Stimulated activated CD4-positive, alpha-beta T cell treated with anti-CD3 and anti-CD28 coated beads, Interleukin-4, amount 100 ng/mL, for 1 hour (primary cell): Measurements from ENCODE around the gene ACTN1.
"Not testable (repeated sequence)": the region's sequence is repeated elsewhere in the genome, so short reads cannot be mapped to it uniquely, and the experiment has no call there.

ENCODE experiments used
- DNase-seq: peaks from one replicate; pipeline ENCODE4 v3.0.0-alpha.2; 2020

The ACTN1 gene

GRCh38 chr14:68849416-68849815, 129.7 kb downstream of the ACTN1 start:
- no peak for DNase-seq

- no peak for DNase-seq
Observed at GRCh38 chr14:68848253-68848652, 130.8 kb downstream of the ACTN1 start.

DNA sequence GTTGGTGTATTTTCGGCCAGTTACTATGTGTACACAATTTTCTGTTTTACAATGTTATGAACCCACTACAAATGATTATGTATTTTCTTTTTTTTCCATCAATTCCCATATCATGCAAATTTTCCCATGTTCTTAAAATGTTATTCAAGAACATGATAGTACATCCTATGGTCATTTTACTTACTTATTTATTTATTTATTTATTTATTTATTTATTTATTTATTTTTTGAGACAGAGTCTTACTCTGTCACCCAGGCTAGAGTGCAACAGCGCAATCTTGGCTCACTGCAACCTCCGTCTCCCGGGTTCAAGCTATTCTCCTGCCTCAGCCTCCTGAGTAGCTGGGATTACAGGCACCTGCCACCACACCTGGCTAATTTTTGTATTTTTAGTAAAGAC, 131.5 kb downstream of the ACTN1 start:
- not testable (repeated sequence) for DNase-seq

DNA sequence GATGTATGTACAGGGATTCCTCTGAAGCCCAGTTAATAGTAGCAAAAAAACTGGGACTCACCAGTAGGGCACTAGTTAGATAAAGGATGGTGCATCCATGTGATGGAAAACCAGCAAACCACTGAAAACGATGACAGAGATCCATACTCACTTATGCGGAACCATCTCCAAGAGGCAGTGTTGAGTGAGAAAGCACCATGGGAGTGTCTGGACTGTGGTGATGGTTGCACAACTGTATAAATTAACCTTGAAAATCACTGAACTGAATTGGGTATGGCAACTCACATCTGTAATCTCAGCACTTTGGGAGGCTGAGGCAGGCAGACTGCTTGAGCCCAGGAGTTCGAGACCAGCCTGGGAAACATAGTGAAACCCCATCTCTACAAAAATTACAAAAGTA, 132.6 kb downstream of the ACTN1 start:
- DNase-seq, result no peak

- no peak for DNase-seq
Observed at GRCh38 chr14:68844210-68844545, 134.9 kb downstream of the ACTN1 start.

GRCh38 chr14:68843471-68844209, 135.5 kb downstream of the ACTN1 start:
- peak; percentile 79 for DNase-seq

- no peak for DNase-seq
Observed at GRCh38 chr14:68842298-68842697, 136.8 kb downstream of the ACTN1 start.

DNA sequence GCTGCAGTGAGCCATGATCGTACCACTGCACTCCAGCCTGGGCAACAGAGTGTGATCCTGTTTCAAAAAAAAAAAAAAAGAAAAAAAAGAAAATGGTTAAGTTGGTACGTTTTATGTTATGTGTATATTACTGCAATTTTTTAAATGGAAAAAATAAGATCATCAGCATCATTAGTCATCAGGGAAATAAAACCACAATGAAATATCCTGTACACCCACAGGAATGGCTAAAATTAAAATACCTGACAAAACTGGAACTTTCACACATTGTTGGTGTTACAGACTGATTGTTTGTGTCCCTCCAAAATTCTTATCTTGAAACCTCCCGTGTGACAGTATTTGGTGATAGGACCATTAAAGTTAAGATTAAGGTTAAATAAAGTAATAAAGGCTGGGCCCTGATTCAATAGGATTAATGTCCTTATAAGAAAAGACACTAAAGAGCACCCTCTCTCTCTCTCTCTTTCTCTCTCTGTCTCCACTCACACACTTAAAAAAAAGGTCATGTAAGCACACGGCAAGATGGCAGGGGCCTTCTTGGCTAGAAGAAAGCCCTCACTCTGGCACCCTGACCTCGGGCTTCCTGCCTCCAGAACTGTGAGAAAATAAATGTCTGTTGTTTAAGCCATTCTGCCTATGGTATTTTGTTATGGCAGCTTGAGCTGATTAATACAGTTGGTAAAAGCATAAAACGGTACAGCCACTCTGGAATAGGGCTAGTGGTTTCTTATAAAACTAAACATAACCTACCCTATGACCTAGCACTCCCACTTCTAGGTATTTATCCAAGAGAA, 137.9 kb downstream of the ACTN1 start:
- no peak for DNase-seq

- no peak for DNase-seq
Observed at GRCh38 chr14:68840454-68840853, 138.6 kb downstream of the ACTN1 start.

- DNase-seq, result no peak
Observed at GRCh38 chr14:68836082-68836481, 143.0 kb downstream of the ACTN1 start.

DNA sequence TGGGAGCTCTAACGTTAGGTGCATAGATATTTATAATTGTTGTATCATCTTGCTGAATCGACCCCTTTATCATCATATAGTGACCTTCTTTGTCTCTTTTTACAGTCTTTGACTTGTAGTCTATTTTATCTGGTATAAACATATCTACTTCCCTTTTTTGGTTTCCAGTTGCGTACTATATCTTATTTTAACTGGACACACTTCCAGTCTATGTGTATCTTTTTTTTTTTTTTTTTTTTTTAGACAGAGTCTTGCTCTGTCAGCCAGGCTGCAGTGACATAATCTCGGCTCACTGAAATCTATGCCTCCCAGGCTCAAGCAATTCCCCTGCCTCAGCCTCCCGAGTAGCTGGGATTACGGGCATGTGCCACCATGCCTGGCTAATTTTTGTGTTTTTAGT, 144.3 kb downstream of the ACTN1 start:
- DNase-seq, result no peak

- no peak for DNase-seq
Observed at GRCh38 chr14:68828698-68829097, 150.4 kb downstream of the ACTN1 start.

DNA sequence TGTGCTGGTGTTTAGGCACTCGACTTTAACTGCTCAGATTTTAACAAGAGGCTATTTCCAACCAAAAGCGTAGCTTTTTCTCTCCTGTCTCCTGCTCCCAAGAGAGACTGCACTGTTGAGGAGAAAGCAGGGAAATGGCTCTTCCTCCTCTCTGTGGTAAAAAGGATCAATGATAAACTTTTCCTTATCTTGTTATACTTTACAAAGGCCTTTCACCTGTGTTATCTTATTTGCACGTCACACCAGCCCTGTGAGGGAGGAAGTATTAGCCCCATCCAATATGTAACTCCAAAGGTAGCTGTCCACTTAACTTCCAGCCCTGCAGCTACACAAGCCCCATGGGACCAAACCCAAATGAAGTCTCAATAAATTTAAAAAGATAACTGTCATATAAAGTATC, 153.4 kb downstream of the ACTN1 start:
- DNase-seq, result no peak

DNA sequence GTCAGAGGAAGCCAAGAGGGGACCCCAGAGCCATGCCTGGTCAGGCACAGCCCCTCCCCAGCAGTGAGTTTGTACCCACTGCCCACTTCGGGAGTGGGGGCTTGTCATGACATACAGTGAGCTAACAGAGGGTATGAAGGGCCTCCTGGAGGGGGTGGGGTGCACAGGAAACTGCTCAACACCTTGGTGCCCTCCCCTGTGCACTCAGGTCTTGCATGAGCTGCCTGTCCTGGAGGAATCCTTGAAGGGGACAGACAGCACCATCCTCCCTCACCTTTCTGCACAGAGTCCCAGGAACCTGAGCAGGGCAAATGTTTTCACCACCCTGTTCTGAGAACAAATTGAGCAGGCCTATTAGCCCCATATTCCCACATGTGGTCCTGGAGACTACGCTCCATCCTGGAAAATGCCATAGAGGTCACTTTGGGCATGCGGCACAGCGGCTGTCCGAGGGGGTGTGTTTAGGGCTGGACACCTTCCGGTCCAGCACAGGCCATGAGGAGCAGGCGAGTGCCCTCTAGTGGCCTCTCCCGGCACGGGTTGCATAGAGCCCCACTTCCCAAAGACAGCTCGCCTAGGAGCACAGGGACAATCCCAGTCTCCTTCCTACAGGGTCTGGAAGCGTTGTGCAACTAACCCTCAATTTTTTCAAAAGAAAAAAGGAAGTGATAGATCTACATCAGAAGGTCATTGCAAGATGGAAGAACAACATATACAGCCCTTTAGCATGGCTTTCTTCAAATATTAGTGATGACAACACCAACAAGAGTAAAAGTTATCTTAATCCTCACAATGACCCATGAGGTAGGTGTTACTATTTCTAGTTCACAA, 154.4 kb downstream of the ACTN1 start:
- DNase-seq, result peak; percentile 39

DNA sequence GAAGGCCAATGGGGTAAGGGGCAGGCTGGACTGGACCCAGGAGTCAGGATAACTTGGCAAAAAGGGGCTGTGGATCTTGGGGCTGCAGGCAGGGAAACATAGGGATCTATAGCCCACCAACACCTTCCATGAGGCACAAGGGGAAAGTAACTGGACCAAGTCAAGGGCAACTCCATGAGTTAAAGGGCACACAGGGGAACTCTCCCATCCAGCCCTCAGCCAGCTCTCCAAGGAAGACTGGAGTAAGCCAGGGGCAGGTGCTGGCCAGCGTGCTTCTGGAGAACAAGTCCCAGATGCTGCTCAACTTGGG, 154.9 kb downstream of the ACTN1 start:
- DNase-seq, result no peak
